Activated naive CD4-positive, alpha-beta T cell treated with anti-CD3 and anti-CD28 coated beads, Interleukin-2, amount 10 ng/mL, durations not matched to agents 7 days and 5 days (primary cell): ENCODE results near the gene DIAPH1.

ENCODE experiments used
- CTCF ChIA-PET: fragments of 350-600 bp; sonication (Branson Sonifier 250); formaldehyde crosslinking; loops from one replicate; lab custom pipeline; 2021; ENCODE audit warnings: antibody characterized with exemption; lab: Charles Lee
- DNase-seq: peaks from one replicate; pipeline ENCODE4 v3.0.0-alpha.2; 2020
- H3K27ac Mint-ChIP-seq: one replicate; pipeline ENCODE4 v1.8.0; 2021; ENCODE audit warnings: mild to moderate bottlenecking, moderate library complexity, mixed read lengths
- H3K27me3 Mint-ChIP-seq: one replicate; pipeline ENCODE4 v1.8.0; 2021; ENCODE audit warnings: mild to moderate bottlenecking, mixed read lengths
- H3K36me3 Mint-ChIP-seq: one replicate; pipeline ENCODE4 v1.8.0; 2021; ENCODE audit warnings: mixed read lengths
- H3K4me1 Mint-ChIP-seq: one replicate; pipeline ENCODE4 v1.8.0; 2021; ENCODE audit warnings: mixed read lengths
- H3K4me3 Mint-ChIP-seq: one replicate; pipeline ENCODE4 v1.8.0; 2021; ENCODE audit warnings: mild to moderate bottlenecking, moderate library complexity, mixed read lengths
- H3K9me3 Mint-ChIP-seq: one replicate; pipeline ENCODE4 v1.8.0; 2021; ENCODE audit warnings: mixed read lengths

DIAPH1 gene

GRCh38 chr5:141527426-141527825 is 91.4 kb downstream of the DIAPH1 start:
- peaks cover 57% of the 10 kb centered on the region for H3K36me3 Mint-ChIP-seq
- H3K27ac Mint-ChIP-seq = no peak overlapping the region
- no peaks in the 10 kb centered on the region for H3K9me3 Mint-ChIP-seq
- H3K27me3 Mint-ChIP-seq = no peaks in the 10 kb centered on the region
- H3K4me3 Mint-ChIP-seq = no peak overlapping the region
- DNase-seq = no peak
- CTCF ChIA-PET = interaction anchor here (2.8 kb wide), 1 partner anchor 14 kb away, joined by 15 read pairs; no protein-coding TSS in a partner anchor
- H3K4me1 Mint-ChIP-seq = peaks cover 1% of the 10 kb centered on the region

DNA sequence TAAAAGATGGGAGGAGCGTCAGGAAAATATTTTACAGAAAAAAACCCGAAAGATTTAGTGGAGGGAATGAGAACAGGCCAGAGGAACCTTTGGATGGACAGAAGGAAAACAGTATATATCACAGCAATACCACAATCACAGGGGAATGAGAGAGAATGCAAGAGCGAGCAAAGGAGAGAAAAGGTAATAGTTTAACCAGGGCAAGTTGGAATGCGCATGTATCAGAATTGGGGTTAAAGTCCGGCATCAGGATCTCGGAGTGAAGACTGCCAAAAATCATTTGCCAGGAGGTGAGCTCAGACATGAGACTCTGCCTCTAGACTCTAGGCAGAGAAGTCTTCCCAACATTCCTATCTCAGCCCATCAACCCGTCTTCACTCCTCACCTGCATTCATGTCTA is 93.1 kb downstream of the DIAPH1 start:
- Mint-ChIP-seq H3K4me1 (peaks cover 9% of the 10 kb centered on the region), H3K27me3 (no peaks in the 10 kb centered on the region), H3K9me3 (no peaks in the 10 kb centered on the region), H3K36me3 (peaks cover 71% of the 10 kb centered on the region), H3K4me3 (no peak overlapping the region), H3K27ac (no peak overlapping the region)
- CTCF ChIA-PET = interaction anchor here (0.6 to 2.8 kb wide), 10 partner anchors 8 to 785 kb away, joined by 3 to 15 read pairs (median 4); partner anchors contain the start of genes PCDHGA10, PCDHGA11, PCDHGA12 and PCDHGA4
- no peak for DNase-seq

- CTCF ChIA-PET = interaction anchor here (0.6 to 4.4 kb wide), 18 partner anchors 9 to 784 kb away, joined by 3 to 15 read pairs (median 4); partner anchors contain the start of genes PCDHGA10, PCDHGA11, PCDHGA12 and PCDHGA4
- H3K4me3 Mint-ChIP-seq = no peak overlapping the region
- H3K27ac Mint-ChIP-seq = no peak overlapping the region
- no peaks in the 10 kb centered on the region for H3K9me3 Mint-ChIP-seq
- peaks cover 9% of the 10 kb centered on the region for H3K4me1 Mint-ChIP-seq
- H3K36me3 Mint-ChIP-seq = peaks cover 79% of the 10 kb centered on the region
- no peaks in the 10 kb centered on the region for H3K27me3 Mint-ChIP-seq
- peak; percentile 56 for DNase-seq
These were observed 93.9 kb downstream of the DIAPH1 start for GRCh38 chr5:141524604-141525597.

DNA sequence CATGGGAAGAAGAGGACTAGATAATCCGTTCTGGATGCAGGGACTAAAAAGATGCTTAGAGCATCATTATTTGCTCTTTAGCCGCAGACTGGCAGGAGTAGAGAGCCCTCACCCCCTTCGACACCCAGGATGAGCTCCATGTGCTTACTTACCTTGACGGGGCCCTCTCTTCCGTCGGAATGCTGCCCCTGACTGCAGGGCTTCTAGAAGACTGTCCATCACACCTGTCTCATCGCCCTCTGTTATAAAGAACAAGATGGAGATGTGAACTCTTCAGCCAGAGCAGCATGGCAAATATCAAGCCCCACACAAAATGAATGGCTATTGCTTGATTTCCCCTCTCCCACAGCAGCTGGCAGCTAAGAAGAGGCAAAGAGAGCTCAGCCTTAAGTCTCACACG is 94.8 kb downstream of the DIAPH1 start:
- H3K27me3 Mint-ChIP-seq = no peaks in the 10 kb centered on the region
- peaks cover 9% of the 10 kb centered on the region for H3K4me1 Mint-ChIP-seq
- no peak for DNase-seq
- H3K4me3 Mint-ChIP-seq = no peak overlapping the region
- H3K27ac Mint-ChIP-seq = no peak overlapping the region
- peaks cover 82% of the 10 kb centered on the region for H3K36me3 Mint-ChIP-seq
- H3K9me3 Mint-ChIP-seq = no peaks in the 10 kb centered on the region
- CTCF ChIA-PET = interaction anchor here (0.8 to 4.4 kb wide), 17 partner anchors 9 to 429 kb away, joined by 3 to 15 read pairs (median 6); partner anchors contain the start of genes PCDHB10, PCDHGA10, PCDHGA11 and PCDHGA12

DNA sequence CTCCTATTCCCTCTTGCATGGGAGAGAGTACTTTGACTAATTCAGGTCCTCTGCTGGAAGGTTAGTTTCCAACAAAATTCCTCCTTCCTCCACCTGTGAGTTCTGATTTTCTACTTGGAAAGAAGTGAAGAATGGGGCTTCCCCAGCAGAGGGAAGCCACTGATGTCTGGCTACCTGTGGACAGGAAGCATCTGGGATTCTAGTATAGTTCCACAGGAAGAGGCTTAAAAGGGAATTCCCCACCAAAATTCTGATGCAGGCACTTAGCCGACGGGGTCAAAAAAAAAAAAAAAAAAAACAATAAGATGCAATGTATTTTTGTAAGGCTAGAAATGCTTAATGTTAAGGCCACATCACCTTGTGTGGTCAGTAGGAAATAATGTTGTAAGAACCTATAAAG is 96.5 kb downstream of the DIAPH1 start:
- no peaks in the 10 kb centered on the region for H3K27me3 Mint-ChIP-seq
- H3K4me1 Mint-ChIP-seq = peaks cover 9% of the 10 kb centered on the region
- H3K27ac Mint-ChIP-seq = peak overlapping the region; percentile 53
- H3K4me3 Mint-ChIP-seq = no peak overlapping the region
- H3K9me3 Mint-ChIP-seq = no peaks in the 10 kb centered on the region
- peaks cover 82% of the 10 kb centered on the region for H3K36me3 Mint-ChIP-seq
- CTCF ChIA-PET = interaction anchor here (1.1 to 4.4 kb wide), 13 partner anchors 10 to 330 kb away, joined by 3 to 15 read pairs (median 6); partner anchors contain the start of genes PCDHB10, PCDHGA10, PCDHGA11 and PCDHGA12
- DNase-seq = no peak

DNA sequence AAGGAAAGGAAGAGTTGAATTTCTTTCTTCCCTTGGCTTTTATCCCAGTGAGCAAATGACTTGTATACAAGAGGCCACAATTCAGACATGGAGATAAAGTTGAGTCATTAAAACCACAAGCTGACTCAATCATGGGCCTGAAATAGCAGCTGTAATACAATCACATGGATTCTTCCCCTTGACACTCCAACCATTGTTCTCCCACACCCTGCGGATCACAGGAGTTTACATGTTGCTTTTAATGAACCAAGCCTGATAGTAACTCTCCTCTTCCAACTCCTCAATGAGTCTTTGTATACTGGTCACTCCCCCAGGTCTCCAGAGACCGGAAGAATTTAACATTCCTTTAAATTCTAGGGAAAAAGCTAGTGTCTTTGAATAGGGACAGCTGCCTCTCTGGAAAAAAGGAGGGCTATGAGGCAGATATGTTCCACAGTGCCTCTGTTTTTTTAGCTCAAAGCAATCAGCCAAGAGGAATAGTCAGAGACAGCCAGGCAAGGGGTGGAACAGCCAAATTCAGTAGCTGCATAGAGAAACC is 97.5 kb downstream of the DIAPH1 start:
- H3K27me3 Mint-ChIP-seq = no peaks in the 10 kb centered on the region
- DNase-seq = no peak
- H3K4me1 Mint-ChIP-seq = peaks cover 9% of the 10 kb centered on the region
- H3K9me3 Mint-ChIP-seq = no peaks in the 10 kb centered on the region
- H3K27ac Mint-ChIP-seq = peak overlapping the region; percentile 54
- no peak overlapping the region for H3K4me3 Mint-ChIP-seq
- CTCF ChIA-PET = interaction anchor here (1.1 to 4.4 kb wide), 11 partner anchors 9 to 197 kb away, joined by 3 to 15 read pairs (median 6); partner anchors contain the start of genes PCDHGA10, PCDHGA12, PCDHGA4 and PCDHGB3
- H3K36me3 Mint-ChIP-seq = peaks cover 83% of the 10 kb centered on the region

DNA sequence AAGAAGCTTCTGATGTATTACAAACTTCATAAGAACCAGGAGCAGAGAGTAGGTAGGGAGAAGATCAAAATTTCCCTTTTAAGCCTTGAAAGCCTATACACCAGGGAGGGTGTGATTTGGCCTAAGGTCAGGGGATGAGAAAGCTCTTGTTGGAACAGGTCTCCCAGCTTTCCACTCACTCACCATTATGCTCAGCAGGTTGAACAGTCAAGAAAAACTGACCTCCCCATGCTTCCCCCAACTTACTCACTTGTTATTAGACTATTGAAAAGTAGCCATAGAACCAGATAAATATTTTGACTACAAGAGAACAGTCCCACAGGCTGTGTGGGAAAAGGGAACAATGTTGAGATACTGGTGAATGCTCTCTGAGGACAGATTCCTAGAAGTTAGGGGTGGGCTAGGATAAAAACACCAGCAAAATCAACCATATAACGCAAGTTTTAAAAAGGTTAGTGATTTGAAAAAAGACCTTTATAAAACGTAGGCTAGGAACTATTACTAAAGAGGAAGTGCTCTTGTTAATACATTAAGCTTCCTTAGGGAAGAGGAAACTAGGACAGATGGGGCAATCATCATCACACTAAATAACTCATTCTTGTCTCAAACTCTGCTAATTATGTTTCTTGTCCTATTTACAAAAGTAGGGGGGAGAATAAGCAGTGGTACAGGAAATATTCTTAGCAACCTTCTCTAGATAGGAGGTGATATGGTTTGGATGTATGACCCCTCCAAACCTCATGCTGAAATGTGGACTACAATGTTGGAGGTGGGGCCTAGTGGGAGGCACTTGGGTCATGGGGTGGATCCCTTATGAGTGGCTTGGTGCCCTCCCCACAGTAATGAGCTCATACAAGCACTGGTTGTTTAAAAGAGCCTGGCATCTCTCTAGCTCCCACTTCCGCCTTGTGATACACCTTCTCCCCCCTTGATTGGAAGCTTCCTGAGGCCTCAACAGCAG is 98.9 kb downstream of the DIAPH1 start:
- no peaks in the 10 kb centered on the region for H3K9me3 Mint-ChIP-seq
- H3K4me1 Mint-ChIP-seq = peaks cover 13% of the 10 kb centered on the region
- CTCF ChIA-PET = interaction anchor here (0.6 to 4.4 kb wide), 4 partner anchors 38 to 89 kb away, joined by 3 to 15 read pairs (median 9); partner anchors contain the start of gene PCDHGA12
- no peak overlapping the region for H3K27ac Mint-ChIP-seq
- peaks cover 81% of the 10 kb centered on the region for H3K36me3 Mint-ChIP-seq
- H3K27me3 Mint-ChIP-seq = no peaks in the 10 kb centered on the region
- DNase-seq = no peak
- no peak overlapping the region for H3K4me3 Mint-ChIP-seq

GRCh38 chr5:141518618-141519015 is 100.2 kb downstream of the DIAPH1 start:
- H3K4me1 Mint-ChIP-seq = peaks cover 23% of the 10 kb centered on the region
- no peak overlapping the region for H3K4me3 Mint-ChIP-seq
- no peaks in the 10 kb centered on the region for H3K9me3 Mint-ChIP-seq
- DNase-seq = no peak
- H3K27ac Mint-ChIP-seq = no peak overlapping the region
- CTCF ChIA-PET = interaction anchor here (1.5 kb wide), 1 partner anchor 105 kb away, joined by 5 read pairs; the partner anchor contains the start of gene PCDHGA10
- peaks cover 81% of the 10 kb centered on the region for H3K36me3 Mint-ChIP-seq
- no peaks in the 10 kb centered on the region for H3K27me3 Mint-ChIP-seq

GRCh38 chr5:141517880-141518617 is 100.8 kb downstream of the DIAPH1 start:
- Mint-ChIP-seq H3K4me1 (peaks cover 28% of the 10 kb centered on the region), H3K27me3 (no peaks in the 10 kb centered on the region), H3K36me3 (peaks cover 80% of the 10 kb centered on the region), H3K27ac (peak overlapping the region; percentile 68), H3K4me3 (no peak overlapping the region), H3K9me3 (no peaks in the 10 kb centered on the region)
- no peak for DNase-seq
- CTCF ChIA-PET = interaction anchor here (1.5 kb wide), 1 partner anchor 105 kb away, joined by 5 read pairs; the partner anchor contains the start of gene PCDHGA10

DNA sequence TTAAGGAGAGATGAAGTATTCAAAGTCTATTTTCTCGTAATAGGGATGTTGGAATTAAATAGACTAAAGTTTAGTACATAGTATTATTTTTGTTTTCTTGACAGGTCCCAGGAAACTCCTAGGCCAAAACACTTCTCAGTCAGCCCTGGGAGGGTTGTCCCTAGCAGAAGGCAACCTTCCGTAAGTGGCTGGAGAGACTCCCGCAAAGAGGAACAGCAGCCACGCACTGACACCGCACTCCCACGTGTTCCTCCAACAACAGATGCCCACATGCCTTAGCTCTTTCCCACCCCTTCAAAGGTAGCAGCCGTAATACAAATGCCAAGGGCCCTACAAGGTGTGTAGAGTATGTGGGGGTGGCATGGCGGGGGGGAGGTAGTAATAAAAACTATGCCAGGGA is 101.5 kb downstream of the DIAPH1 start:
- peaks cover 32% of the 10 kb centered on the region for H3K4me1 Mint-ChIP-seq
- CTCF ChIA-PET = interaction anchor here (1.5 kb wide), 1 partner anchor 104 kb away, joined by 5 read pairs; the partner anchor contains the start of gene PCDHGA10
- H3K27me3 Mint-ChIP-seq = no peaks in the 10 kb centered on the region
- H3K36me3 Mint-ChIP-seq = peaks cover 78% of the 10 kb centered on the region
- H3K27ac Mint-ChIP-seq = no peak overlapping the region
- H3K4me3 Mint-ChIP-seq = no peak overlapping the region
- no peak for DNase-seq
- no peaks in the 10 kb centered on the region for H3K9me3 Mint-ChIP-seq

GRCh38 chr5:141516672-141517025 is 102.2 kb downstream of the DIAPH1 start:
- Mint-ChIP-seq H3K27me3 (no peaks in the 10 kb centered on the region), H3K9me3 (no peaks in the 10 kb centered on the region), H3K36me3 (peaks cover 72% of the 10 kb centered on the region), H3K27ac (no peak overlapping the region), H3K4me3 (no peak overlapping the region), H3K4me1 (peaks cover 31% of the 10 kb centered on the region)
- CTCF ChIA-PET = no interaction called here
- DNase-seq = no peak

GRCh38 chr5:141515946-141516671 is 102.7 kb downstream of the DIAPH1 start:
- DNase-seq = no peak
- CTCF ChIA-PET = interaction anchor here (1.0 to 2.1 kb wide), 5 partner anchors 8 to 103 kb away, joined by 3 to 7 read pairs (median 4); partner anchors contain the start of gene PCDHGA10
- no peaks in the 10 kb centered on the region for H3K9me3 Mint-ChIP-seq
- peaks cover 28% of the 10 kb centered on the region for H3K4me1 Mint-ChIP-seq
- no peak overlapping the region for H3K4me3 Mint-ChIP-seq
- H3K27me3 Mint-ChIP-seq = no peaks in the 10 kb centered on the region
- H3K27ac Mint-ChIP-seq = peak overlapping the region; percentile 19
- peaks cover 68% of the 10 kb centered on the region for H3K36me3 Mint-ChIP-seq
